Stimulated activated CD4-positive, alpha-beta T cell treated with anti-CD3 and anti-CD28 coated beads, Interleukin-2, amount 100 ng/mL, for 24 hours (primary cell): ENCODE data around the gene EIF3L.
A peak's percentile ranks its signal among the peaks of the same experiment; 100 is the strongest.
"Not testable (repeated sequence)": the region's sequence is repeated elsewhere in the genome, so short reads cannot be mapped to it uniquely, and the experiment has no call there.

ENCODE experiments used
- DNase-seq, 2 donors: peaks; one replicate each; pipeline ENCODE4 v3.0.0-alpha.2; 2020

The EIF3L gene

DNA sequence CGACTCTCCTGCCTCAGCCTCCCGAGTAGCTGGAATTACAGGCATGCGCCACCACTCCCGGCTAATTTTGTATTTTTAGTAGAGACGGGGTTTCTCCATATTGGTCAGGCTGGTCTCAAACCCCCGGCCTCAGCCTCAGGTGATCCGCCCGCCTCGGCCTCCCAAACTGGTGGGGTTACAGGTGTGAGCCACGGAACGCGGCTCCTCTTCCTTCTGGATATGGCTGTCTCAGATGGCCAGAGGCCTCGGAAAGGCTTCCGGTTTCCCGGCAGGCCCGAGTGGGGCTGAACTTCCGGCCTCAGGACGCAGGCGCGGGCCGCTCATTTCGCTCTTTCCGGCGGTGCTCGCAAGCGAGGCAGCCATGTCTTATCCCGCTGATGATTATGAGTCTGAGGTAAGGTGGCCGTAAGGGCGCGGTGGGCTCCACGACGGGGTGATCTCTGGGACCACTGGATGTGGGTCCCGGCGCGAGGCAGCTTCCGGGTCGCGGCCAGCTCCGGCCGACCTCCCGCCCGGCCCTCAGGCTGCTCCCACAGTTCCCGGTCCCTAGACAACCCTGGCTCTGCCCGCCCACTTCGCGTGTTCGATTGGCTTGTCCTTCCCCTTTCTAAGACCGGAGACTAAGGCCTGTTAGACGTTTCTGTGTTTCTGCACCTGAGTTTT, at the start of gene EIF3L:
TSS of gene EIF3L (plus strand) at position 331 of the 663 bp plus-strand sequence. CDS start at position 362, 31 bp downstream.
- DNase-seq, result peak; percentile 90 to 91

DNA sequence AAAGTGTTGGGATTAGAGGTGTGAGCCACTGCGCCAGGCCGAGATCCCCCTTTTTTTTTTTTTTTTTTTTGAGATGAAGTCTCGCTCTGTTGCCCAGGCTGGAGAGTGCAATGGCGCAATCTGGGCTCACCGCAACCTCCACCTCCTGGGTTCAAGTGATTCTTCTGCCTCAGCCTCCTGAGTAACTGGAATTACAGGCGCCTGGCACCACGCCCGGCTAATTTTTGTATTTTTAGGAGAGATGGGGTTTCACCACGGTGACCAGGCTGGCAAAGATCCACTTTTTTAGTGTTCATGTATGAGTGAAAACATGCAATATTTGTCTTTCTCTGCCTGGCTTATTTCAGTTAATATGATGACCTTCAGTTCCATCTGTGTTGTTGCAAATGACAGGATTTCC, 49.2 kb upstream of the EIF3L start:
- DNase-seq, result not testable (repeated sequence)

DNA sequence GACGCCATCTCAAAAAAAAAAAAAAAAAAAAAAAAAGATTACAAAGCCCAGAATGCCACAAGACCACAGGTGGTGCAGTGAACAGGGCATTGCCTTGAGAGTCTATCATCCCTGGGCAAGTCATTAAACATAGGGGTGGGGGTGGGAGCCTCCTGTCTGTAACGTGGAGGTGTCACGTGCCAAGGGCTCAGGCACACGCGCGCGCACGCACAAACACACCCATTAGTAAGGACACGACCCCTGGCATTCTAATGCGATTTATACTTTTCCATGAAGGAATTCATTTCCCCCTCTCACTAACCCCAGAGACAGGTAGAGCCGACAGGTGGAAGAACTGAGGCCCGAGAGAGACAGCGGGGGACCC, 47.3 kb upstream of the EIF3L start:
- DNase-seq, result no peak

DNA sequence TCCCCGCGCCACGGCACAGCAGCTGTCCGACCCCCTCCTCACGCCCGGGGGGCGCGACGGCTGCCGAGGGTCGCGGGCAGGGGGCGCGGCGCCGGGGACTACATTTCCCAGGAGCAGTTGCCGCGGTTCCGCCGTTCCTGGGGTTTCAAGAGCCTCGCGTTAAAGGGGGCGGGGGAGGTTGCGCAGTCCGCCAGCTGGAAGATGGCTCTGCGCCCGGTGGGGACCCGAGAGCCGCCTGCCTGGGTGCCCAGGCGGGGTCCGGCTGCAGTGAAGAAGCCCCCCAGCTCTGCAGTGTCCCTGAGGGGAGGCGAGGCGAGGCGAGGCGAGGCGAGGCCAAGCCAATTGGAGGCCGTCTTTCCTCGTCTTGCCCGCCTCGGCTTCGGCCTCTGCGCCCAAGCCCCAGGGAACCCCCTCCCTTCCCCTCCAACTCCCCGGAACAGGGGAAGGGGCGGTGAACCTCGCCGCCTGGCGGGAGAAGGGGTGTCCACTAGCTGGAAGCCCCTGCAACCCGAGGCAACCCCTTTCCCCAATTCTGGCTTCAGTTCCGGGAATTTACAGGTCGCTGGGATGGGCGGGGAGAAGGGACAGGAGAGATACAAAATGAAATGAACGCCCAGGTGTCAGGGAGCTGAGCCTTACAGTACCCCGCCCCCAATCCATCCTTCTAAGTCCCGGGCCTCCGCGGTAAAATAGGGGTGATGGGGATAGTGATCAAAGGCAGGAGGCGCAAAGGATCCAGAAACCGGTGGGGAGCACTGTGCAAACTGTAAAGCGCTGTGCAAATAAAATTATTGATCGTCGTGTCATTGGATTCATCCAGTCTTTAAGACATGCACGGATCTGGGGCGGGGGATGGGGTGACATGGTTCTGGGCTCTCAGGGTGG, 46.7 kb upstream of the EIF3L start:
- DNase-seq, result peak in 1 of 2 donors; percentile 29

DNA sequence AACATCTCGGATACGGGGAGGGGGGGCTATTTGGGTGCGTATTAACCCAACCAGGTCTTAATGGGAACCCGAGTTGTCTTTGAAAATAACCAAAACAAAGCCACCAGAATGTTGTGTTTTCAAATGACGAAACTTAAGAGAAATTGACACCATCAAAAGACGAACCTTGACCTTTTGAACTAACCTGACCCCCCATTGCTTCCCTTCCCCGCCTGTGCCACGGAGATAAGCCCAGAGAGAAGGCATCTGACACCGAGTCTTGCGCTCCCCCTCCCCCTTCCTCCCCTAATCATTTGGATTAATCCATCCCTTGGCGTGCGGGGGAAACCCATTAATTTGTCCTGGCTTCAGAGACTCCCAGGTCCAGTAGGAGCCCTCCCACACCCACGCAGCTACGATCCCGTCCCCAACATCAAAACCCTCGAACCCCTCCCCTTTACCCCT, 46.0 kb upstream of the EIF3L start:
- DNase-seq, result no peak

DNA sequence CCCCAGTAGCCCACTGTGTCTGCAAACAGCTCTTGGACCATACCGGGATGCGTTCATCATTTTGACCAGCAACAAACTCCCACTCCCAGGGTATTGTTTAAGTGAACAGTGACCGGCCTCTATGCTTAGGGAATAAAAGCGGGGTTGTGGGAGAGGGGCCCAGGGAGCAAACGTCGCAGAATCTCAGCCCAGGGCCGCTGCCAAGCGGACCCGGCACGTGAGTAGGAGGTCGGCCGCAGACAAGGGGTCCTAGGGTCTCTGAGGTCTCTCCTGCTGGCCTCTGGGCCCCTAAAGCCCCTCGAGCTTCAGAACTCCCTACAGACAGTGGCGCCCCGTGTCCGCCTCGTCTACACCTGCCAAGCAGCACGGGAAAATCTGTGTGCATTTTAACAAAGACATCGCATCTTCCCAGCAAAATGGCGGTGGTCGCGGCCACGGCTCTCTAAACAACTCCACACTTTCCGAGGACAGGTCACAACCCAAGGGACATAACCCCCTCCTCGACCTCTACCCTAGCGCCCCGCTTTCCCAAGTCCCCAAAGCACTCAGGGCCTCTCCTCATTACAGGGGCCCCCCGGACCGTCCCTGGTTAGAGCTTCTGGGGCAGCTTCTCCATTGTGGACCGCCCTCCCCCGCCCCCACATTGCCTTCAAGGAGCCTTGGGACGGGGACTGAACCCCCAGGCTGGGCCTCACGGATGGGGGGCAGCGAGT, 45.4 kb upstream of the EIF3L start:
- no peak for DNase-seq

DNA sequence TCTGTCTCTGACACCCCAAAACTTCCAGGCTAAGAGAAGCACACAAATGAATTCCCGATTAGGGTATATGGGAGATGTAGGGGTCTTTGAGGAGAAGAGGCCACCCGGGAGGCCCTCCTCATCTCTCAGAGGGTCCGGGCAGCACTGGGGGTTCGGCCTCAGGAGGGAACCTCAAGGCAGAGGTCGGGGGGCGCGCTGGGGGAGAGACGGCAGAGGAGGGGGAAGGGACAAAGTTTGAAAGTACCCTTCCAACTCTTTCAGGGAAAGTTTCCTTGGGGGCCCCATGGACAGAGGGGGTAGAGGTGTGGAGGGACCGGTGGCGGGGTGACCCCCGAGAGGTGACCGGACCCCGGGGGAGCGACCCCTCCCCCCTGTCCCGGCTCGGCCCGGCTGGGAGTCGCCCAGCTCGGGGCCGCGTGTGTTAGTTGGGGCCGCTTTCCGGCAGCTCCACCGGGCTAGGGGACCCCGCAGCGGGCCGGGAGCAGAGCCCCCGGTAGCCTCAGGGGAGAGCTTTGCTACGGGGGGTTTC, 44.8 kb upstream of the EIF3L start:
- DNase-seq, result no peak

DNA sequence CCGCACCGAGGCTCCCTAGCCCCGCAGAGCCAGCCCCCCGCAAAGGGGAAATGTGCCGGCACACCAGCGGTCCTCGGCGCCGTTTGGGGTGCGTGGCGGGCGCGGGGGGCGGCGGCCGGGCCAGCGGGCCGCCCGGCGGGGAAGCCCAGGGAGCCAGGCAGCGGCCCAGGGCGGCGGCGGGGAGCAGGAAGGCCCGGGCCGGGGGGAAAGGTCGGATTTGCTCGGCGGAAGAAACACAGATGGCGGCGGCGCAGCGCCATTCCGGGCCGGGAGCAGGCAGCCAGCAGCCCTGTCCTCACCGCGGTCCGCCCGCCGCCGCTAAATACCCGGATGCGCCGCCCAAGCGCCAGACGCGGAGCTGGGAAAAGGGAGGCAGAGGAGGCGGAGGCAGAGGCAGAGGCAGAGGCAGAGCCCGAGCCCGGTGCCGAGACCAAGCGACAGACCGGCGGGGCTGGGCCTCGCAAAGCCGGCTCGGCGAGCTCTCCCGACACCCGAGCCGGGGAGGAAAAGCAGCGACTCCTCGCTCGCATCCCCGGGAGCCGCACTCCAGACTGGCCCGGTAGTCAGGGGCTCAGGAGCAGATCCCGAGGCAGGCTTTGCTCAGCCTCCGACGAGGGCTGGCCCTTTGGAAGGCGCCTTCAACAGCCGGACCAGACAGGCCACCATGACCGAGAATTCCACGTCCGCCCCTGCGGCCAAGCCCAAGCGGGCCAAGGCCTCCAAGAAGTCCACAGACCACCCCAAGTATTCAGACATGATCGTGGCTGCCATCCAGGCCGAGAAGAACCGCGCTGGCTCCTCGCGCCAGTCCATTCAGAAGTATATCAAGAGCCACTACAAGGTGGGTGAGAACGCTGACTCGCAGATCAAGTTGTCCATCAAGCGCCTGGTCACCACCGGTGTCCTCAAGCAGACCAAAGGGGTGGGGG, 44.1 kb upstream of the EIF3L start:
- peak; percentile 80 to 84 for DNase-seq

DNA sequence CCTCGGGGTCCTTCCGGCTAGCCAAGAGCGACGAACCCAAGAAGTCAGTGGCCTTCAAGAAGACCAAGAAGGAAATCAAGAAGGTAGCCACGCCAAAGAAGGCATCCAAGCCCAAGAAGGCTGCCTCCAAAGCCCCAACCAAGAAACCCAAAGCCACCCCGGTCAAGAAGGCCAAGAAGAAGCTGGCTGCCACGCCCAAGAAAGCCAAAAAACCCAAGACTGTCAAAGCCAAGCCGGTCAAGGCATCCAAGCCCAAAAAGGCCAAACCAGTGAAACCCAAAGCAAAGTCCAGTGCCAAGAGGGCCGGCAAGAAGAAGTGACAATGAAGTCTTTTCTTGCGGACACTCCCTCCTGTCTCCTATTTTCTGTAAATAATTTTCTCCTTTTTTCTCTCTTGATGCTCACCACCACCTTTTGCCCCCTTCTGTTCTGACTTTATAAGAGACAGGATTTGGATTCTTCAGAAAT, 43.4 kb upstream of the EIF3L start:
- DNase-seq, result no peak

DNA sequence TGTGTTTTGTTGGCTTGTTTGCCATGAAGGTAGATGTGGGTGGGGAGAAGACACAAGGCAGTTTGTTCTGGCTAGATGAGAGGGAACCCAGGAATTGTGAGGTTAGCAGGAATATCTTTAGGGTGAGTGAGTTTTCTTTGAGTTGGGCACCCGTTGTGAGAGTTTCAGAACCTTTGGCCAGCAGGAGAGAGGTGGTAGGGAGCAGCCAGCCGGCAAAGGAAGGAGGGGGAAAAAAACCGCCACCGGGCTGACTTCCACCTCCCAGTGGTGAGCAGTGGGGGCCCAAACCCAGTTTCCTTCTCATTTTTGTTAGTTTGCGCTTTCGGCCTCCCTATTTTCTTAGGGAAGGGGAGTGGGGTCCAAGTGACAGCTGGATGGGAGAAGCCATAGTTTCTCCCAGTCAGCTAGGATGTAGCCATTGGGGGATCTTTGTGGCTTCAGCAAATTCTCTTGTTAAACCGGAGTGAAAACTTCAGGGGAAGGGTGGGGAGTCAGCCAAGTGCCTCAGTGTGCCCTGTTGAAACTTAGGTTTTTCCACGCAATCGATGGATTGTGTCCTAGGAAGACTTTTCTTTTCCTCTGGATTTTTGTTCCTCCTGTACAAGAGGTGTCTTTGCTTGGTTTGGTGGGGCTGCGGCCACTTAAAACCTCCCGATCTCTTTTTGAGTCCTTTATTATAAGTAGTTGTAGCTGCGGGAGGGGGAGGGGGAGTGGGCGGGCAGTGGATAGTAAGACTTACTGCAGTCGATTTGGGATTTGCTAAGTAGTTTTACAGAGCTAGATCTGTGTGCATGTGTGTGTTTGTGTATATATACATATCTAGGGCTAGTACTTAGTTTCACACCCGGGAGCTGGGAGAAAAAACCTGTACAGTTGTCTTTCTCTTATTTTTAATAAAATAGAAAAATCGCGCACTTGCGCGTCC, 42.5 kb upstream of the EIF3L start:
- DNase-seq, result no peak

DNA sequence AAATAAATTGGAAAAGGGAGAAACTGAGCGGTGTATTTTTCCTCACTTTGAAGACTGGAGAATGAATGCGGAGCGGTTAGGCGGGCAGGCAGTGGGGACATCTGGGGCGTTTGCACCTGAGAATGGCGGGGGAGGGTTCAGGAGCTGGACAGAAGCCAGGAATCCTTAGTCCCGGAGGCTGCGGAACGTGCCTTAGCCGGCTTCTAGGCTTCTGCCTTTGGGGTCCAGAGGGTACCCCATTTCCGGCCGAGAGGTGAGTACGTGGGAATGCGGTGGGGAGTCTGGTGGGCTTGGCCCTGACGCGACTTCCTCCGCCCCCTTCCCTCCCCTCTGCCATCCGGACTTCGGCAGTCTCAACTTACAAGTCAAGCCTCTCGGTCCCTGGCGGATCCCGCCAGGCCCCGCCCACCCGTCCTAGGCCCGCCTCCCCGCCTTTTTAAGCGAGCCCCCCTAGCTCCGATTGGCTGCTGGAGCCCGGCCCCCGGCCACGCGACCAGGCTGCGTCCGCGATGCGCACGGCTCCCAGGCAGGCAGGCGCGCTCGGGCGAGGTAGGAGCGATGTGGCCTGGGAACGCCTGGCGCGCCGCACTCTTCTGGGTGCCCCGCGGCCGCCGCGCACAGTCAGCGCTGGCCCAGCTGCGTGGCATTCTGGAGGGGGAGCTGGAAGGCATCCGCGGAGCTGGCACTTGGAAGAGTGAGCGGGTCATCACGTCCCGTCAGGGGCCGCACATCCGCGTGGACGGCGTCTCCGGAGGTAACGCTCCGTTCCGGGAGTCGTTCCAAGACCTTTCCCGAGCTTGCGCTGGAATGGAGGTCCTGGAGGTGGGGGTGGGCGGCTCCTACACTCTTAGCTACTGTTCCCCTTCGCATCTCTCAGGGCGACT, 41.6 kb upstream of the EIF3L start, which contains the start of gene GCAT:
TSS of gene GCAT (plus strand) at position 525 of the 884 bp plus-strand sequence. CDS start at position 559, 34 bp downstream.
- peak; percentile 90 to 95 for DNase-seq

DNA sequence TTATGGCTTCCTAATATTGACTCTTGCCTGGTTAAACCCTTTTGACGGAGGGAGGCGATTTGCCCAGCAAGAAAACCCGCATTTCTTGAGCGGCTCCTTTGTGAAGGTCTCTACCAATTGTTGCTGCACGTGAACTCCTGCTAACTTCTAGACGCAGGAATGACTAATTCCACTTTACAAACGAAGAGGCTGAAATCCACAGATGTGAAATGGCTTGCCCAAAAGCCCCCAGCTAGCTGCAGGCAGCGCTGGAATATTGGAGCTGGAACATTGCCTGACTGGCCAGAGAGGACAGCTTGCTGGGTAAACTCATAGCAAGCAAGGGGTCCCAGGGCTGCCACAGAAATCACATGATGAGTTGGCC, 40.9 kb upstream of the EIF3L start:
- DNase-seq, result no peak

DNA sequence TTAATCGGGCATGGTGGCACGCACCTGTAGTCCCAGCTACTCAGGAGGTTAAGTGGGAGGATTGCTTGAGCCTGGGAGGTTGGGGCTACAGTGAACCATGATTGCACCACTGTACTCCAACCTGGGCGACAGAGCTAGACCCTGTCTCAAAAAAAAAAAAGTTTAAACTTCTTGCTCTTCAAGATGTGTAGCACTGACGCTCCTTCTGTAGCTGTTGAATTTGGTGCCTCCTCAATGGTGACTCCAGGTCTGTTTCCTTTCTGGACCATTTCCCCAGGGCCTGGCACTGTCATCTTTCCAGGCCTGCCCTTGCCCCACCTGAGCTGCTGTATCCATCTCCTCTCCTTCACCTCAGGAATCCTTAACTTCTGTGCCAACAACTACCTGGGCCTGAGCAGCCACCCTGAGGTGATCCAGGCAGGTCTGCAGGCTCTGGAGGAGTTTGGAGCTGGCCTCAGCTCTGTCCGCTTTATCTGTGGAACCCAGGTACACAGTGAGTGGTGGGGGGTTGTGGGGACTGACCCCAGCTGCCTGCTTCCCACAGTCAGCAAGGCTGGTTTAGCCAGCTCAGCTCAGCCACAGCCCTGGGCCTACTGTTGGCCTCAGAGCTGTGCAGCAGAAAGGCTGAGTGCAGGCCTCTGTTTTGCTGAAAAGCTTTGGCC, 39.4 kb upstream of the EIF3L start:
- no peak for DNase-seq

DNA sequence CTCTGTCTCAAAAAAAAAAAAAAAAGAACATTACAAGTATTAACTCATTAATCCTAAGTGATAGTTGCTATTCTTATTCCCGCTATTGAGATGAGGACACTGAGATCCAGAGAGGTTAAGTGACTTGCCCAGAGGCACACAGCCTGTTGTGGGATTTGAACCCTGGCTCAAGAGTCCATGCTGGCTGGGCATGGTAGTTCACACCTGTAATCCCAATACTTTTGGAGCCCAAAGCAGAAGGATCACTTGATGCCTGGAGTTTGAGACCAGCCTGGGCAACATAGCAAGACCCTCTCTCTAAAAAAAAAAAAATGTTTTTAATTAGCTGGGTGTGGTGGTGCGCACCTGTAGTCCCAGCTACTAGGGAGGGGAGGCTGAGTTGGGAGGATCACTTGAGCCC, 37.4 kb upstream of the EIF3L start:
- no peak for DNase-seq

DNA sequence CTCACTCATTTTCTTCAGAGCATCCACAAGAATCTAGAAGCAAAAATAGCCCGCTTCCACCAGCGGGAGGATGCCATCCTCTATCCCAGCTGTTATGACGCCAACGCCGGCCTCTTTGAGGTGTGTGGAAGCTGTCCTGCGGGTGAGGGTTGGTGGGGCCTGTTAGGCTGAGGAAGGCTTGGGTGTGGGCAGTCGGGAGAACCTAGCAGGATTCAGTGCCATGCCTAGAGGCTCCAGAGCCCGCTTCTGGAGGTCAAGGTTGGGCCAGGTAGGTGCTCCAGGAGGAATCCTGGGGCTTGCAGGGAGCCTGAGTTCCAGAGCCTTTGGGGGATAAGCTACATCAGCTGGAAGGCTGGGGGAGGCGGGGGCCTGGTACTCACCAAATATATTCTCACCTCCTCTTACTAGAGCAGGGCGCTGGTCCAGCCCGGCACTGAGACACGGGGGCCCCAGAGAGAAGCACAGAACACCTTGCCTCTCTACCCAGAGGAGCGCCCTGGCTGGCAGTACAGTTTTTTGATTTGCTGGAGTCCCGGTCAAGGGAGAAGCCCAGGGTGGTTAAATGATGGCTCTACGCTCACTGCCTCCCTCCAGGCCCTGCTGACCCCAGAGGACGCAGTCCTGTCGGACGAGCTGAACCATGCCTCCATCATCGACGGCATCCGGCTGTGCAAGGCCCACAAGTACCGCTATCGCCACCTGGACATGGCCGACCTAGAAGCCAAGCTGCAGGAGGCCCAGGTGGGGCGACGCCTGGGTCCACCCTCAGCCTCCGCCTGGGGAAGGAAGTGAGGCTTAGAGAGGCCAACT, 36.1 kb upstream of the EIF3L start:
- DNase-seq, result no peak

DNA sequence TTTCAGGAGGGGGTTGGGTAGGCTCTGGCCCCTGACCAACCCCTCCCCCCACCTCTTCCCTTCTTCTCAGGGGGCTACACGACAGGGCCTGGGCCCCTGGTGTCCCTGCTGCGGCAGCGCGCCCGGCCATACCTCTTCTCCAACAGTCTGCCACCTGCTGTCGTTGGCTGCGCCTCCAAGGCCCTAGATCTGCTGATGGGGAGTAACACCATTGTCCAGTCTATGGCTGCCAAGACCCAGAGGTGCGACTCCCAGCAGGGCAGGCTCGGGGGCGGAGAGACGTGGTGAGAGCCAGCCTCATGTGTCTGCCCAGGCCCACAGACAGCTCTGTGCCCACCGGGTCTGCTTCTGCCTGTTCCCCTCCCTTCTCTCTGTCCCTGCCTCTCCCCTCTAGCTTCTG, 33.6 kb upstream of the EIF3L start:
- DNase-seq, result no peak

DNA sequence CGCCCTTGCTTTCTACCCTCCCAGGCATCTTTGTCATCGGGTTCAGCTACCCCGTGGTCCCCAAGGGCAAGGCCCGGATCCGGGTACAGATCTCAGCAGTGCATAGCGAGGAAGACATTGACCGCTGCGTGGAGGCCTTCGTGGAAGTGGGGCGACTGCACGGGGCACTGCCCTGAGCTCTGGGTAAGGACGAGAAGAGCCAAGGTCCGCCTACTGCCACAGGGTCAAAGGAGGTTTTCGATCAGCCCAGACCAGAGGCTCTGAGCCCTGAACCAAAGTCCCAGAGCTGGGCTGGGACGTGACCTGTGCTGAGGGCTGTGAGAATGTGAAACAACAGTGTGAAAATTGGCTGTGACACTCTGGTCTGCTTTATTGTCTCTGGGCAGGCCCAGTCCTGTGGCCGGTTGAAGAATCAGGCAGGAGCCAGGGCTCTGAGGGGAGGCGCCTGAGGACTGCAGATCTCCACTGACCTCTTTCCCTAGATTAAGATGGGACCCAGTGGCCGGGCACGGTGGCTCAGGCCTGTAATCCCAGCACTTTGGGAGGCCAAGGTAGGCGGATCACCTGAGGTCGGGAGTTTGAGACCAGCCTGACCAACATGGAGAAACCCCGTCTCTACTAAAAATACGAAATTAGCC, 32.6 kb upstream of the EIF3L start:
- DNase-seq, result no peak
